Tibial nerve (tissue), 4 donors: ENCODE measurements around the gene NEB.

Experiments
- EP300 ChIP-seq, 2 donors: sonication (generic); formaldehyde crosslinking; IDR thresholded peaks; one replicate each; pipeline ENCODE4 v1.6.1; 2017; ENCODE audit warnings: antibody characterized with exemption in 2 of 2, mild to moderate bottlenecking in 1 of 2
- TF ChIP-seq, protein P1 (sequence below), 5 experiments: fragments of 200-600 bp in 3 of 5; fragments of 450-650 bp in 2 of 5; sonication (generic) in 3 of 5; IDR thresholded peaks; one replicate each; pipeline ENCODE4 v1.5.1; 2016 to 2019; ENCODE audit warnings: antibody characterized with exemption in 5 of 5, mild to moderate bottlenecking in 3 of 5, moderate library complexity in 2 of 5

DNA sequence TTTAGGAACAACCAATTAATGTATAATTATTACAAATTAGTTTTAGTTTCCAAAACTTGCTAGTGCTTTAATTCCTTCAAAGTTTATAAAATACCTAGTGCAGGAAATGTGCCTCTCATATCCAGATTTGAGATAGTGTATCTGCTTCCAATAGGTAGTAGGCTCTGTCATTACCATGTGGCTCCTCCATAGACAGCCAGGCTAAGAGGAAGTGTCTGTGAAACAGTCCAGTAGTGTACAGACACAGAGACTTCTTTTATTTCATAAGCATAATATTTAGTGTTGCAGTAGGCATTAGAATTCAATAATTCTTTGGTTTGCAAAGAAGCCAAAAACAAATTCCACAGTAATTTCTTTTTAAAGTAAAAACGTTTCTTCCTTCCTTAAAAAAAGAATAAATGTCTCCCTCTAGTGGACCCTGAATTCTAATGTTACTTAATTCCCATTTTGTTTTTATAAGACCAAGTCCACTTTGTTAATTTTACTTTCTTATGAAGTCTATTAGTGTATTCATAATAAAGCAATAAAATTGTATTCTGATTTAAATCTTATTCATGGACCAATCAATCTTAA lies 101.2 kb downstream of the NEB start:
- TF ChIP-seq, protein P1, sequence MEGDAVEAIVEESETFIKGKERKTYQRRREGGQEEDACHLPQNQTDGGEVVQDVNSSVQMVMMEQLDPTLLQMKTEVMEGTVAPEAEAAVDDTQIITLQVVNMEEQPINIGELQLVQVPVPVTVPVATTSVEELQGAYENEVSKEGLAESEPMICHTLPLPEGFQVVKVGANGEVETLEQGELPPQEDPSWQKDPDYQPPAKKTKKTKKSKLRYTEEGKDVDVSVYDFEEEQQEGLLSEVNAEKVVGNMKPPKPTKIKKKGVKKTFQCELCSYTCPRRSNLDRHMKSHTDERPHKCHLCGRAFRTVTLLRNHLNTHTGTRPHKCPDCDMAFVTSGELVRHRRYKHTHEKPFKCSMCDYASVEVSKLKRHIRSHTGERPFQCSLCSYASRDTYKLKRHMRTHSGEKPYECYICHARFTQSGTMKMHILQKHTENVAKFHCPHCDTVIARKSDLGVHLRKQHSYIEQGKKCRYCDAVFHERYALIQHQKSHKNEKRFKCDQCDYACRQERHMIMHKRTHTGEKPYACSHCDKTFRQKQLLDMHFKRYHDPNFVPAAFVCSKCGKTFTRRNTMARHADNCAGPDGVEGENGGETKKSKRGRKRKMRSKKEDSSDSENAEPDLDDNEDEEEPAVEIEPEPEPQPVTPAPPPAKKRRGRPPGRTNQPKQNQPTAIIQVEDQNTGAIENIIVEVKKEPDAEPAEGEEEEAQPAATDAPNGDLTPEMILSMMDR (IDR thresholded peaks at IDR 0.05), result peak in 2 of 5 experiments; percentile 8 to 15
- TF ChIP-seq EP300 (IDR thresholded peaks at IDR 0.05), result no peak
